HepG2 (cell line): ENCODE measurements around the gene MECR.
"Not testable (repeated sequence)": the region's sequence is repeated elsewhere in the genome, so short reads cannot be mapped to it uniquely, and the experiment has no call there.

ENCODE experiments used
- CTCF ChIP-seq: sonication (generic); formaldehyde crosslinking; IDR thresholded peaks from 2 replicates; pipeline ENCODE4 v1.5.0; 2020; ENCODE audit warnings: mild to moderate bottlenecking, missing genetic modification reagents, moderate library complexity
- HNRNPLL ChIP-seq: fragments of 200-400 bp; formaldehyde crosslinking; IDR thresholded peaks from 2 replicates; pipeline ENCODE4 v1.6.1; 2017; ENCODE audit warnings: mild to moderate bottlenecking, low read depth, low read length; ENCODE audit not compliant: poor library complexity, severe bottlenecking
- JUNB ChIP-seq: sonication (generic); formaldehyde crosslinking; IDR thresholded peaks from 2 replicates; pipeline ENCODE4 v1.8.0; 2022; ENCODE audit warnings: missing genetic modification reagents, mild to moderate bottlenecking, borderline replicate concordance
- KDM6A ChIP-seq: IDR thresholded peaks from 2 replicates; pipeline ENCODE4 v1.6.1; 2016; ENCODE audit warnings: low read depth
- MXD4 ChIP-seq: IDR thresholded peaks from 2 replicates; pipeline ENCODE4 v1.6.1; 2016; ENCODE audit warnings: mild to moderate bottlenecking, missing biosample characterization, missing genetic modification reagents
- POLR2A ChIP-seq, 2 experiments: IDR thresholded peaks; 2 replicates each; pipeline ENCODE4 v1.6.1; 2011; ENCODE audit warnings: low read depth in 2 of 2, low read length in 2 of 2, mild to moderate bottlenecking in 1 of 2, moderate library complexity in 1 of 2; ENCODE audit not compliant: insufficient read depth in 1 of 2
- TAF1 ChIP-seq: sonication (generic); formaldehyde crosslinking; IDR thresholded peaks from 2 replicates; pipeline ENCODE4 v1.4.0; 2020; ENCODE audit warnings: missing genetic modification reagents

GRCh38 chr1:29234881-29235280 lies 4.1 kb upstream of the MECR start:
- not testable (repeated sequence) for TF ChIP-seq KDM6A (CRISPR knock-in tag); JUNB (CRISPR knock-in tag); HNRNPLL; CTCF (CRISPR knock-in tag); POLR2A (IDR thresholded peaks at IDR 0.05; ENCODE audit: insufficient read depth in 1 of 2, low read depth in 2 of 2, low read length in 2 of 2); TAF1 (CRISPR knock-in tag); MXD4 (CRISPR knock-in tag)
